Measurements from ENCODE around the gene LPIN3. TPM values are rescaled to one million over a fixed set of nuclear protein-coding genes. Genes with fewer than 3 reads are reported as not detected.
"Not testable (repeated sequence)": the region's sequence is repeated elsewhere in the genome, so short reads cannot be mapped to it uniquely, and the experiment has no call there.

LPIN3 gene
- total RNA-seq, 2 experiments from 2014 or later = 1.9 to 2.4 TPM

GRCh38 chr20:41308290-41308711, 32.3 kb upstream of the LPIN3 start:
- H3K27me3 ChIP-seq (ENCODE audit: control insufficient read depth in 1 of 2, insufficient read depth in 2 of 2, low read length in 2 of 2) = no peaks in the 10 kb centered on the region
- H3K4me3 ChIP-seq (ENCODE audit: low read length) = no peak overlapping the region
- Mint-ChIP-seq H3K4me1 (ENCODE audit: low read depth) (peaks cover 3% of the 10 kb centered on the region), H3K27me3 (no peaks in the 10 kb centered on the region), H3K9me3 (no peaks in the 10 kb centered on the region), H3K4me3 (no peak overlapping the region), H3K27ac (no peak overlapping the region), H3K36me3 (ENCODE audit: low read depth) (no peaks in the 10 kb centered on the region)
- intact Hi-C loops (cut with DNase I, micrococcal nuclease) = no loop called here
- ChIA-PET CTCF (no interaction called here), POLR2A (no interaction called here)
- no peaks in the 10 kb centered on the region for H3K36me3 ChIP-seq (ENCODE audit: insufficient read depth, low read length)
- no peak for TF ChIP-seq CTCF (IDR thresholded peaks at IDR 0.05)
- no peaks in the 10 kb centered on the region for H3K9me3 ChIP-seq (ENCODE audit: control insufficient read depth in 1 of 2, insufficient read depth in 1 of 2, low read length in 2 of 2)
- no peak for ATAC-seq (ENCODE audit: poor library complexity)
- DNase-seq = no peak
- no peaks in the 10 kb centered on the region for H3K4me1 ChIP-seq (ENCODE audit: insufficient read depth, low read length)
- H3K27ac ChIP-seq (ENCODE audit: low read depth in 1 of 2, low read length in 2 of 2) = no peak overlapping the region

GRCh38 chr20:41308726-41309413, 31.8 kb upstream of the LPIN3 start:
- Histone ChIP-seq H3K9me3 (ENCODE audit: control insufficient read depth in 1 of 2, insufficient read depth in 1 of 2, low read length in 2 of 2) (no peaks in the 10 kb centered on the region), H3K4me1 (ENCODE audit: insufficient read depth, low read length) (no peaks in the 10 kb centered on the region), H3K4me3 (ENCODE audit: low read length) (no peak overlapping the region), H3K36me3 (ENCODE audit: insufficient read depth, low read length) (no peaks in the 10 kb centered on the region), H3K27ac (ENCODE audit: low read depth in 1 of 2, low read length in 2 of 2) (no peak overlapping the region), H3K27me3 (ENCODE audit: control insufficient read depth in 1 of 2, insufficient read depth in 2 of 2, low read length in 2 of 2) (no peaks in the 10 kb centered on the region)
- no peak for ATAC-seq (ENCODE audit: poor library complexity)
- ChIA-PET CTCF (no interaction called here), POLR2A (interaction anchor here (0.9 kb wide), 1 partner anchor 8 kb away, joined by 3 read pairs; the partner anchor contains the start of gene ZHX3)
- H3K4me3 Mint-ChIP-seq = no peak overlapping the region
- H3K4me1 Mint-ChIP-seq (ENCODE audit: low read depth) = peaks cover 3% of the 10 kb centered on the region
- no peak for DNase-seq
- no peaks in the 10 kb centered on the region for H3K27me3 Mint-ChIP-seq
- no peaks in the 10 kb centered on the region for H3K36me3 Mint-ChIP-seq (ENCODE audit: low read depth)
- no peaks in the 10 kb centered on the region for H3K9me3 Mint-ChIP-seq
- no peak overlapping the region for H3K27ac Mint-ChIP-seq
- no peak for TF ChIP-seq CTCF (IDR thresholded peaks at IDR 0.05)
- intact Hi-C loops (cut with DNase I, micrococcal nuclease) = no loop called here

- CTCF ChIA-PET = no interaction called here
- Mint-ChIP-seq H3K4me1 (ENCODE audit: low read depth) (peaks cover 6% of the 10 kb centered on the region), H3K4me3 (no peak overlapping the region), H3K36me3 (ENCODE audit: low read depth) (no peaks in the 10 kb centered on the region), H3K27ac (no peak overlapping the region), H3K27me3 (no peaks in the 10 kb centered on the region), H3K9me3 (no peaks in the 10 kb centered on the region)
- DNase-seq (no peak), ATAC-seq (ENCODE audit: poor library complexity) (no peak)
- no peak overlapping the region for H3K4me3 ChIP-seq (ENCODE audit: low read length)
- H3K27me3 ChIP-seq (ENCODE audit: control insufficient read depth in 1 of 2, insufficient read depth in 2 of 2, low read length in 2 of 2) = no peaks in the 10 kb centered on the region
- no peak overlapping the region for H3K27ac ChIP-seq (ENCODE audit: low read depth in 1 of 2, low read length in 2 of 2)
- H3K9me3 ChIP-seq (ENCODE audit: control insufficient read depth in 1 of 2, insufficient read depth in 1 of 2, low read length in 2 of 2) = no peaks in the 10 kb centered on the region
- H3K4me1 ChIP-seq (ENCODE audit: insufficient read depth, low read length) = no peaks in the 10 kb centered on the region
- intact Hi-C loops (cut with DNase I, micrococcal nuclease) = no loop called here
- no peaks in the 10 kb centered on the region for H3K36me3 ChIP-seq (ENCODE audit: insufficient read depth, low read length)
- POLR2A ChIA-PET = no interaction called here
- TF ChIP-seq CTCF (IDR thresholded peaks at IDR 0.05) = no peak
Measured at GRCh38 chr20:41309817-41310216, 30.8 kb upstream of the LPIN3 start.

GRCh38 chr20:41312009-41312408, 28.6 kb upstream of the LPIN3 start:
- H3K27ac Mint-ChIP-seq; H3K9me3 ChIP-seq (ENCODE audit: control insufficient read depth in 1 of 2, insufficient read depth in 1 of 2, low read length in 2 of 2); ATAC-seq (ENCODE audit: poor library complexity); intact Hi-C loops (cut with DNase I, micrococcal nuclease); DNase-seq; H3K27ac ChIP-seq (ENCODE audit: low read depth in 1 of 2, low read length in 2 of 2); H3K36me3 ChIP-seq (ENCODE audit: insufficient read depth, low read length); H3K9me3 Mint-ChIP-seq; CTCF ChIA-PET; H3K27me3 ChIP-seq (ENCODE audit: control insufficient read depth in 1 of 2, insufficient read depth in 2 of 2, low read length in 2 of 2); H3K4me3 Mint-ChIP-seq; H3K4me3 ChIP-seq (ENCODE audit: low read length); H3K4me1 ChIP-seq (ENCODE audit: insufficient read depth, low read length); H3K36me3 Mint-ChIP-seq (ENCODE audit: low read depth); POLR2A ChIA-PET; H3K27me3 Mint-ChIP-seq: not testable (repeated sequence)
- peaks cover 25% of the 10 kb centered on the region for H3K4me1 Mint-ChIP-seq (ENCODE audit: low read depth)
